UCSD-AML1 (cell line): ENCODE measurements around the gene VIT.

Experiments
- DNase-seq: peaks from one replicate; lab custom pipeline; 2025; ENCODE audit not compliant: unreplicated experiment; lab: John Stamatoyannopoulos, UW

VIT gene

GRCh38 chr2:36854241-36854640, 157.7 kb downstream of the VIT start:
- no peak for DNase-seq

- DNase-seq, result no peak
Observed at GRCh38 chr2:36855429-36855828, 158.9 kb downstream of the VIT start.

- DNase-seq, result no peak
Observed at GRCh38 chr2:36857713-36858112, 161.2 kb downstream of the VIT start.

GRCh38 chr2:36858551-36859365, 162.3 kb downstream of the VIT start:
- DNase-seq, result no peak

GRCh38 chr2:36859366-36859792, 162.9 kb downstream of the VIT start:
- DNase-seq, result no peak

GRCh38 chr2:36861896-36862295, 165.4 kb downstream of the VIT start:
- DNase-seq, result no peak
